Stimulated activated CD4-positive, alpha-beta T cell treated with anti-CD3 and anti-CD28 coated beads, Interleukin-12 subunit alpha, Interleukin-12 subunit beta, amount 100 ng/mL, for 48 hours (primary cell): ENCODE data around the gene OVCH1.
"Not testable (repeated sequence)": the region's sequence is repeated elsewhere in the genome, so short reads cannot be mapped to it uniquely, and the experiment has no call there.

Experiments used
- DNase-seq, 3 donors: peaks; one replicate each; pipeline ENCODE4 v3.0.0-alpha.2; 2020; ENCODE audit warnings: low read depth in 2 of 3, low spot score in 1 of 3

OVCH1 gene

DNA sequence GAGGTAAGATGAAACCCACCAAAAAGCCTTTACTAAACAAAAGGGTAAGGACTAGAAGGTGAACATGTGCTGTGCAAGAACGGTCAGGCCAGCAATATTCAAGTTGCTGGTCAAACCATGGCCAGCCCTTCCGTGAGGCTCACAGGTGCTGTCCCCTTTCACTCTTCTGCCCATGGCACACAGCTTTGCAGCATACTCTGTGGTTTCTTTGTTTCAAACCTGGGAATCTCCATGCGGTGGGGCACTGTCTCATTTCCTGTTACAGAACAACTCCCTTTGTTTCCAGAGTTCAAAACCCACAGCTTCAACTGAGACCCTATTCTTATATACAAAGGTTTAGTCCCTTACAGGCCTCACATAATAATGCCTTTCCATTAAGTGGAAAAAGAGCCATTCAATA, 1.7 kb upstream of the OVCH1 start:
- DNase-seq, result no peak

DNA sequence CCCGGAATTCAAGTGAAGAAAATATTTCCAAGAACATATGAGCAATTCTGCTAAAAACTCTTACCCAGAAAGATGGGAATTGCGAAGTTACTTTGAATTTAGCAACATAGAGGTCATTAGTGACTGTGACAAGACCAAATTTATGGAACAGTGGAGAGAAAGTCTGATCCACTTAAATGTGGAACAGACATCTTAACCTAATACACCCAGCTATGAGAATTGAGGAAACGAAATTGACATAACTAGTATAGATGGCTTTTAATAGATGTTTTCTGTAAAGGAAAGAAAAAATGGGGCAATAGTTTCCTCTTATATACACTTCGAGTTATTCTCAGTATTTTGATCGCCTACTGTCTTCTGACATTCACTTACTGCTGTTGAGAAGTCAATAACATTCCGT, 4.6 kb downstream of the OVCH1 start:
- no peak for DNase-seq

DNA sequence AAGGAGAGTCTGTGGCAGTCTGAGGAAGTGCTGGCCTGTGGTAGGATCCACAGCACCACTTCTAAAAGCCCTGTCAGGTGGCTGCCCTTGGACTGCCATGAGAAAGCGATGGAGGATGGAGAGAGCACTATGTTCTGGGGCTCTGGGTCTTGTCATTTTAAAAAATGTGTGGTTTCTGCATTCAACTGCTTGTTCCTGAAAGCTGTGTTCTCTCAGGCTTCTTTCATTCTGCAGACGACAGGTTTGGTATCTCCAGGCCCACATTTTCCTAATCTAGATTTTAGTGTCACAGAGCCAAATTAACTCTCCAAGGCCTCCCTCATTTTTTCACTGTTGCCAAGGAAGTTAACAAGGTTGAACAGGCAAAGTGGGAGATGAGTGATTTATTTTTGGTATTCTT, 10.5 kb downstream of the OVCH1 start:
- no peak for DNase-seq

DNA sequence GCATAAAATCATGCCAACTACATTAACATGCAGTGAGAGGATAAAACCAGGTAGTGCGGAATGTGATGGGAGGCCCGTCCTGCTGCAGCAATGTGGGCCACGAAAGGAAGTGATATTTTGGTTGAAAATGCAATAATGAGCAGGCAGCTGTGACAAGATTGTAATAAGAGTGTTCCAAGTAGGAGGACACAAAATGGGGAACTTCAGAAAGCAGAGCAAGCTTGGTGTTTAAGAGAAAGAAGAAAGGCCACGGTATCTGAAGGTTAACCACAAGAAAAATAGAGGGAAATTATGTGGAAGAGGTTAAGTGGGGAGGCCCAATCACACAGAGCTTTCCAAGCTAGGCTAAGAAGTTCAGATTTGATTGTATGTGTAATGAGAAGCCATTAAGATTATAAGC, 34.3 kb downstream of the OVCH1 start:
- no peak for DNase-seq

DNA sequence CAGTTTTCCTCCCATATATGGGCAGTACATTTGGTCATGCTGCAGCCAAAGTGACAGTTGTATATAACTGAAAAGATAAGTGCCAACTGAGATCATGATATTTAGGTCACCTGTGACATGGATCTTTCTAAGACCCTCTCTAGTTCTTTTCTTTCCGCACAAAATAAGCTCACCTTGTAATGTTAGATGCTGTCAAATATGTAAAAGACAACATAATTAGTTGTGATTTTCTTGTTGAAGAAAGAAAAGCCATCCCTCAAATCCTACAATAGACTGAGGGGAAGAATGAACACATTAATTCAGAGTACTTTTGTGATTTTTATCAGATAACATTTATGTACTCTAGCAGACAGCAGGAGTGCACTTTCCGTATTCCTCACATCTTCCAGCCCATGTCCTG, 37.4 kb downstream of the OVCH1 start:
- no peak for DNase-seq

DNA sequence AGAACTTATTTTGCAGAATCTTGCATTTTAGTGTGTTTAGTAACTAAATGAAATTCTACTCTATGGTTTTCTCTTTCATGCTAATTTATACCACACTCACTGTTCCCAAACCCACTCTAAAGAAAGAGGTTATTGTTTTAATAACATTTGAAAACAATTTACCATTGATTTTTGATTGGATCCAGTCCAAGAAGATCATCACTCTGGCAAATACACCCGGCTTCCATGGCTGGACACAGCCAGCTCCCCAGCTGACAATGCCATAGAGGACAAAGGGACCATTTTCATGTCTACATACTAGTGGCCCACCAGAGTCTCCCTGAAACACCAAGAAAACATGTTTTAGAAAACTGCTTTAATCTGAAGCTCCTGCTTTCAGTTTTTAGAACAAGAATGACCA, 42.4 kb downstream of the OVCH1 start:
- DNase-seq, result no peak

DNA sequence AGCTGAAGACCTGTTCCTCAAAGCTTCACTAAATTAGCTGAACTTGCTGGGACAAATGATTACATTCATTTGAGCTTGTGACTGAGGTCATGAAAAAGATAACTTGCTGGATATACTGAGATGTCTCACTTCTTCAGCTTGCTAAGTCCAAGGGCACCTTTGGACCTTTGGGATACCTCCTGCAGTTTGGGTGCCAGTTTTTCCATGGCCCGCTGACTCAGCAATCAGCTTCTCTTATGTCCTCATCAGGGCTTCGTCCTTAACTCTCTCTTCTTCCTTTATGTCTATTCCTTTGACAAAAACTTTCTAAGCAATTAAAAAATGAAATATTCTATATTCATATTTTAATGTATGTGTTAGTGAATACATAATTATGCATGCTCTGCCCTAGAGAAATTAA, 45.6 kb downstream of the OVCH1 start:
- DNase-seq, result no peak

DNA sequence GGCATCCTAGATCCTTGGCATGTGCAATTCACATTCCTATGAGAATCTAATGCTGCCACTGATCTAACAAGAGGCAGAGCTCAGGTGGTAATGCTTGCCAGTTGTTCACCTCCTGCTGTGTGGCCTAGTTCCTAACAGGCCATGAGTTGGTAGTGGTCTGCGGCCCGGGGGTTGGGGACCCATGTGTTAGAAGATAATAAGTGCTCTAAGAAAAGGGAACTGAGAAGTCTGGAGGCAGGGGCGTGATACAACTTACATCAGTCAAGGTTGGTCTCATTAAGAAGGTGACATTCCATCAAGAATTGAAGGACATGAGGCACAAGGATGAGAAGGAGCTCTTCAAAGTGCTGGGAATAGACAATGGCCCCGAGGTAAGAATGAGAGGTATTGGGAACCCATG, 49.3 kb downstream of the OVCH1 start:
- no peak for DNase-seq

DNA sequence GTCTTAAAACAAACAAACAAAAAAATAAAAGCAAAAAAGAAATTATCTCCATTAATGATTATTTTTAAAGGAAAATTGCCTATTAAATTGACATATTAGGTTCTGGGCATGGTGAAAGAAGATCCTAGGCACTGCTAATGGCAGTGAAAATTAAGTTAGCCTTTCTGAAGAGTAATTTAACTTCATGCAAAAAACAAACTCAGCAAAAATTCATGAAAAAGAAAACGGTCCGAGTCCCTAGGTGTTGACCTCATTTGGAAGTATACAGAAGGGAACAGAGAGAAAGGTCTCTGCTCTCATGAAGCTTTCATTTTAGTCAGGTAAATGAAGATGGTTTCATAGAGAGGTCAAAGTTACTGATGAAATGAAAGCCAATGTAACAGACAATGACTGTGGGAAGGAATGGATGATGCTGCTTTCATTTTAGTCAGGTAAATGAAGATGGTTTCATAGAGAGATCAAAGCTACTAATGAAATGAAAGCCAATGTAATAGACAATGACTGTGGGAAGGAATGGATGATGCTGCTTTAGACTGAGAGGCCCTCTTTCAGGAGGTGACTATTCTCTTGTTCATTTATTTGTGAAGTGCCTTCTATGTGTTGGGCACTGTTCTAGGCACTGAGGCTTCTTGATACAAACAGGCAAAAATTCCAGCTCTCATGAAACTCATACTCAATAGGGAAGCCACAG, 50.1 kb downstream of the OVCH1 start:
- DNase-seq, result no peak

DNA sequence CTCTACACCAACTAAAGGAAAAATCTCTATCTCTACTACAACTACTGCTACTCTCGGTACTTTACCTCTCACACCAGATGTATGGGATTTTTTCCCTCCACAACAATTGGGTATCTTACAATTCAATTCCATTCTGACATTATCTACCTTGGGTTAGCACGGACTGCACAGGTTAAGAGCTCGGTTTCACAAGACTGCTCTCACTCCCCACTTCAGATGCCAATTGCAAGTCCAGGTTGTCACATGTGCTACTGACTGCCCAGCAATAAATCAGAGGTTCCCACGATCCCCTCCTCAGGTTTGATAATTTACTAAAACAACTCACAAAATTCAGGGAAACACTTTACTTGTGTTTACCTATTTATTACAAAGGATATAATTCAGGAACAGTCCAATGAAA, 58.0 kb downstream of the OVCH1 start:
- DNase-seq, result no peak

DNA sequence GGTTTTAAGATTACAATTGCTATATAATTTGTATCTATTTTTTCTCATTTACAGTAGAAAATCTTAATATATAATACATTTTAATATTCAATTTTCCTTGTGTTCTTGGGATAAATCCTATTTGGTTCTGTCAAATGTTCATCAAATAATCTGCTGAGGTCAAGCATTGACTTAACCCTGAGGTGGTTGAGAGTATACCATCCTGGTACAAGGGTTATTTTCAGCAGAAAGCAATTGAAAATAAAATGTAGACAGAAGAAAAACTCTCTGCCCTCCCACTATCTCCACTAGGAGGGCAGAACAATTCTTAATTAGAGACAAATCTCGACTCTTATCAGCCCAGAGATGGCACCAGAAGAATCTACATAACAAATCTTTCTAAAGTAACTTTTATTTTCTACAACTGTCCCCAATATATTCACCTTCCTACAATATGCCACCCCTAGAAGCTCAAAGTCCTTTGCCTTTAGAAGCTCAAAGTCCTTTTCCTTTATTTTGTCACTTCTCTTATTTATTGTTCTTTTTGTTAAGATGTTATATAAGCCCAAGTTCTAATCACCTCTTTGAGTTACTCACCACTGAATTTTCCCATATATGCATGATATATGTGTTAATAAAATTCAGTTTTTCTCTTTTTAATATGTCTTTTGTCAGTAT, 58.6 kb downstream of the OVCH1 start:
- no peak for DNase-seq

DNA sequence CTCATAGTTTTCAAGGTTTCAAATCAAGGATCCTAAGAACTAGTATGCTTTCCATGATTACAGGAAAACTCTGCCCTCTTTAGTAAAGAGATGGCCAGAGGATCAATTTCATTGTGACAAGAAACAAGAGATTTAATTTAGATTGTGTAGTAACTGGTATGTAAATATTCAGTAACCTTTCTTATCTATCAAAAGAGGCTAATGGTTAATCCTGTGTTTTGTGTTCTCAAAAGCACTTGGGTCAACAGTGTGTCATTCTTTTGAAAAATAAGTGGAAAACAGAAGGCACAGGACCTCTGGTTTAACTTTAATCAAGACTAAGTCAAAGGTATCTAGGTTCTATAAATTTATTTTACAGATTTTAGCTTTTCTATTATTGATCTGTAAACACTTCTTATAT, 59.9 kb downstream of the OVCH1 start:
- DNase-seq, result no peak

DNA sequence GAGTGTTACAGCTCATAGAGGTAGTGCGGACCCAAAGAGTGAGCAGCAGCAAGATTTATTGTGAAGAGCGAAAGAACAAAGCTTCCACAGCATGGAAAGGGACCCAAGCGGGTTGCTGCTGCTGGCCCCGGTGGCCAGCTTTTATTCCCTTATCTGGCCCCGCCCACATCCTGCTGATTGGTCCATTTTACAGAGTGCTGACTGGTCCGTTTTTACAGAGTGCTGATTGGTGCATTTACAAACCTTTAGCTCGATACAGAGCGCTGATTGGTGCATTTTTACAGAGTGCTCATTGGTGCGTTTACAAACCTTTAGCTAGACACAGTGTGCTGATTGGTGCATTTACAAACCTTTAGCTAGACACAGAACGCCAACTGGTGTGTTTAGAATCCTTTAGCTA, 60.7 kb downstream of the OVCH1 start:
- not testable (repeated sequence) for DNase-seq

DNA sequence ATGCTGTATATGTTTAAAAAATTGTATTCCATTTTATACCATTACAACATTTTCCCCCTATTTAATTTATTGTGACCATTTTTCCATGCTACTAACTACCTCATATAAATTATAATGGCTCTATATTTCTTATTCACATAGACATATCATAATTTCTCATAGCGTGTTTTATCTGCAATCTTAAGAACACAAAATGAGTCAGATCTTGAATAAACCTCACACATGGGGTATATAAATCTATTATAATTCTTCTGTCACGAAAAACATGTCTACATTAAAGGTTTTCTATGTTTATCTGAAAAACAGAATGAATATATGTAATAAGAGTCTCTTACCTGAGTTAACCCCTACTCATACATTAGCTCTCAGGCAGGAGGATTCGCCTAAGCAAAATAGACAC, 66.0 kb downstream of the OVCH1 start:
- DNase-seq, result no peak

DNA sequence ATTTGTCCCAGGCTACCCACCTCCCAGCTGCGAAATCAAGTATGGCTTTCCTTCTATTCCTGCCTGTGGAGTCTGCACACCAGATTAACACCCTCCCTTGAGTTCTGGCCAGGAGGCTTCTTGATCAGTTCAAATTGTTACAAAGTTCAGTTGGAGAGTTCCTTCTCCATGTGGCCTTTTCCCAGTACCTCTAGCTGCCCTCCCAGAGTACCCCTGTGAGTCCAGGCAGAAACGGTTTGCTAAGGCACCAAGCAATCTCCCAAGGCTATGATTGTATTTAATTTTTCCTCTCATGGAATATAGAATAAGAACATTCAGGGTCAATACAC, 66.8 kb downstream of the OVCH1 start:
- DNase-seq, result no peak

DNA sequence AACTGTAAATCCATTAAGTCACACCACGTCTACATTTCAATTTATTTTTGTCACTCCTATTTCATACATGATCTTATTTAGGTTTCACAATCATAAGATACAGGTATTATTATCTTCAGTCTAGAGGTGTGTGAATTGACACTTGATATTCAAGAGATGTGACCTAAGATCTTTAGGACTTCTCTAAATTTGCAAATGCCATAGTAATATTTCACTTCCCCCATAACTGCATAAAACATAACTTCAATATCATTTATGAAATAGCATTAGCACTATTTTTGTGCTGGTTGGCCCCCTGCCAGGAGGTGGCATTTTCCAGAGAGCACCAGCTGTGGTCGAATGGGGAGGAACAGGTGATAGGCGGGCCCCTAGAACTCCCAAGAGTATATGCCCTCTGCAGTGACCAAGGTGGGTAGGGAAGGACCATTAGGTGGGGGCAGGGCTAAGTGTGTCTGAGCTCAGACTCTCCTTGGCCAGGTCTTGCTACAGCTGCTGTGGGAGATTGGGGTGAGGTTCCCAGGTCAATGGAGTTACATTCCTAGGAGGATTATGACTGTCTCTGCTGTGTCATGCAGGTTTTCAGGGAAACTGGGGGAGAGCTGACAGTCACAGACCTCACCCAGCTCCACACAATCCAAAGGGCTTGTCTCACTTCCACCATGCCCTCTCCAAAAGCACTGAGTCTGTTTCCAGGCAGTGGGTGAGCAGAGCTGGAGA, 67.3 kb downstream of the OVCH1 start:
- DNase-seq, result no peak

DNA sequence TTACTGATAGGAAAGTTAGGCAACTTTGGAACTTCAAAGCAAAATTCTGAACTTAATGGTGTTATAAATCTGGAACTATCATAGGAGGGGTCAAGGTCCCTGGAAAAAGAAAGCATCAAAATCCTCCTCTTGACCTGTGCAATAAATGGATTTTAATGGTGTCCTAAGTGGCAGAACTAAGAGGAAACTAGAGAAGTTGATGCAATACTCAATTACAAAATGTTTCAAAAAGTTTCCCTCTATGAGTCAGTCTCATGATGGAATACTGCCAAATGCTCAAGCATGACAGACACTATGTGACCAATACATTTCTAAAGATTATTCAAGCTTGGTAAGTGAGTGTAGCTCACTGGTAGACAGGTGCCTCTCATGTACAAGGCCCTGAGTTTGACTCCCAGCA, 68.9 kb downstream of the OVCH1 start:
- no peak for DNase-seq

DNA sequence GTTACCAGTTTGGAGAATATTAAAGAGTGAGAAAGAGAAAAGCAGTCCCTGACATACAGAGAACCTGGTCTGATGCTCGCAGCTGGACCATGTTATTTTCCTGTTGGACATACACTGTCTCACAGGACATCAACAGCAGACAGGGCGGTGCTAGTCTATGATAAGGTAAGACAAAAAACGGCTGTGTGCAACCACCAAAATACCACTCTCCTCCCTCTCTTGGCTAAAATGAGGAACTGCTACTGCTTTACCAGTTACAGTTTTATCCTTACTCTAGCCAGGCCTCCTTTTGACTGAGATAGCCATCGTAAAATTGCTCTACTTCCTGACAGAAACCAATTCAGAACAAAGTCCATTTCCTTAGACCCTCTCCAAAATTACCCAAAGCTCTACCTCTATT, 69.5 kb downstream of the OVCH1 start:
- DNase-seq, result no peak

DNA sequence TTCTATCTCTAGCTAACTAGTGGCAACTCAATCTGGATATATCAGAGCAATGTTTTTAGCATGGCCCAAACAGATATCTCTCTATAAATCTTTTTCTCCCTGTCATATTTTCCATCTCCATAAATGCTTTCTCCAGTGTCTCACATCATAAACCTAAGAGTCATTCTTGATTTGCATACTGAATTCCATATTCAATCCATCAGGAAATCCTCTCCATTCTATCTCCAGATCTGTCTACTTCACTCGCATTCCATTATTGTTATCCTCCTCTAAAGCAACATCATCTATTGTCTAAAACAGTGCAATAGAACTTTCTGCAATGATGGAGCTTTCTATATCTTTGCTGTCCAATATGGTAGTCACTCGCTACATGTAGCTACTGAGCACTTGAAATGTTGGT, 71.0 kb downstream of the OVCH1 start:
- DNase-seq, result no peak

DNA sequence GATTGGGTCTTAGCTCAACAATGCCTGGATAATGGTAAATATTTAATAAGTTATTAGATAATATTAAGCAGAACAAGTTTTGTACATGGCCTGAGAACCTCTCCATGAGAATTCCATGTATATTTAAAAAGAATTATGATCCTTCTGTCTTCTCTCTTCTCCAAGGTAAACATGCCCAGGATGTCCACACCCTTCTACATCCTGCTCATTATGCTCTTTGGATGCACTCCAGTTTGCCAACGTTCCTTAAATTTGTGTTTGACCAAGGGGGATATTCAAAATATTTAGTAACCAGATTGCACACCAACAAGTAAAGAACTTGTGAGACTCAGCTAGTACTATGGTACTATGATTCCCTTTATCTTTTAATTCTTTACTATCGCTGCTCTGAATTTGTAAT, 71.8 kb downstream of the OVCH1 start:
- no peak for DNase-seq

DNA sequence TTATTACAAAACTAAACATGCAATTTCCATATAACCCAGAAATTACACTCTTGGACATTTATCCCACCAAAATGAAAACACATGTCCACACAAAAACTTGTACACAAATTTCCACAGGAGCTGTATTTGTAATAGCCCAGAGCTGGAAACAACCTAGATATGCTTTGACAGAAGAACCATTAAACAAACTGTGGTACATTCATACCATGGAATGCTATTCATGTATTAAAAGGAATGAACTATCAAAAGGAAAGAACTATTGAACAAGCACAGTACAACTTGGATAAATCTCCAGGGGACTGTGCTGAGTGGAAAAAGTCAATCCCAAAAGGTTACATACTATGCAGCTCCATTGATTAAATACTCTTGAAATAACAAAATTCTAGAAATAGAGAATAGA, 80.7 kb downstream of the OVCH1 start:
- no peak for DNase-seq

DNA sequence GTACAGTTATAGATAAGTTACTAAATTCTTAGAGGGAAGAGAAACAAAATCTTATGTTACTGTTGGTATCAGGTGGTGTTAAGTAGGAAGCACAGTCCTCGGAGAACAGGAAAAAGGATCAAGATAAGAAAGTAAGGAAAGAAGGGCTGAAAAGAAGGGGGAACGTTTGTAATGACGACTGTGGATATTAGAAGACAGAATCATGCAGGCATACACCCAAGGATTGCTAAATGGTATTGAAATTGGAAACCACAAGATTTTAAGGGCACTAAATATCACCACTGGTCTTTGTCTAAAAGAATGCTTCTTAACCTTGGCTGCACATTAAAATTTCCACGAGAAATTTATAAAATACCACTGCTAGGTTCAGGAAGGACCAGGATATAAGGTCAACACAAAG, 82.4 kb downstream of the OVCH1 start:
- DNase-seq, result no peak

DNA sequence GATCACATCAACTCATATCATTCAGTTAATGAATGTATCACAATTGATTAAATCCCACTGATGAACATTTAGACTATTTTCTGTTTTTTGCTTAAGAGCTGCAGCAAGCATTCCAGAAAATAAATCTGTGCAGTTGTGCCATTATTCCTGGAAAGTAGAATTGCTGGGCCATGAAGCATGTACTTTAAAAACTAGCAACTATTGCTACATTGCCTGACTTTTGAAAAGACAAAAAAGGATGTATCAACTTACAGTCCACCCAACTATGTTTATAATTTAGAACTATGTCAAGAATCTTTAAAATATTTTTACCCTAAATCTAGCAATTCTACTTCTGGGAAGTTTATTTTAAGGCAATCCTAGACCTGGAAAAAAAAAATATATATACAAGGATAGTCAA, 83.1 kb downstream of the OVCH1 start:
- DNase-seq, result no peak
